ENCODE results near the gene GALNT9.

DNA sequence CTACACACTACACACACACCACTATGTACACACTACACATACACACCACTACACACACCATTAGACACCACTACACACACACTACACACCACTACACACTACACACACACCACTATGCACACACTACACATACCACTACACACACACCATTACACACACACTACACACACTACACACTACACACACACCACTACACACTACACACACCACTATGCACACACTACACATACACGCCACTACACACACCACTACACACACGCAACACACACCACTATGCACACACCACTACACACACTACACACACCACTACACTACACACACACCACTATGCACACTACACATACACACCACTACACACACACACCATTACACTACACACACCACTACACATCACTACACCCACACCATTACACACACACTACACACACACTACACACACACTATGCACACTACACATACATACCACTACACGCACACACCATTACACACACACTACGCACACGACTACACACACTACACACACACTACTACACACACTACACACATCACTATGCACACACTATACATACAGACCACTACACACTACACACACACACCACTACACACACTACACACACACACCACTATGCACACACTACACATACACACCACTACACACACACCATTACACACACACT lies 171.5 kb downstream of the GALNT9 start:
- no peak for TF ChIP-seq CTCF (IDR thresholded peaks at IDR 0.05)
- TF ChIP-seq POLR2A (IDR thresholded peaks at IDR 0.05): no peak

All from lower leg skin (tissue), 3 donors.